Activated naive CD4-positive, alpha-beta T cell treated with anti-CD3 and anti-CD28 coated beads, Interleukin-2, amount 50 U/mL, for 24 hours (primary cell): ENCODE data around the gene DNAAF3.
"Not testable (repeated sequence)": the region's sequence is repeated elsewhere in the genome, so short reads cannot be mapped to it uniquely, and the experiment has no call there.

Source experiments
- H3K27ac Mint-ChIP-seq: one replicate; pipeline ENCODE4 v1.8.0; 2021; ENCODE audit warnings: mild to moderate bottlenecking, mixed read lengths
- H3K27me3 Mint-ChIP-seq: one replicate; pipeline ENCODE4 v1.8.0; 2021; ENCODE audit warnings: mixed read lengths
- H3K36me3 Mint-ChIP-seq: one replicate; pipeline ENCODE4 v1.8.0; 2021; ENCODE audit warnings: mixed read lengths
- H3K4me1 Mint-ChIP-seq: one replicate; pipeline ENCODE4 v1.8.0; 2021; ENCODE audit warnings: mixed read lengths
- H3K4me3 Mint-ChIP-seq: one replicate; pipeline ENCODE4 v1.8.0; 2021; ENCODE audit warnings: mild to moderate bottlenecking, mixed read lengths
- H3K9me3 Mint-ChIP-seq: one replicate; pipeline ENCODE4 v1.8.0; 2021; ENCODE audit warnings: mixed read lengths

Gene DNAAF3

DNA sequence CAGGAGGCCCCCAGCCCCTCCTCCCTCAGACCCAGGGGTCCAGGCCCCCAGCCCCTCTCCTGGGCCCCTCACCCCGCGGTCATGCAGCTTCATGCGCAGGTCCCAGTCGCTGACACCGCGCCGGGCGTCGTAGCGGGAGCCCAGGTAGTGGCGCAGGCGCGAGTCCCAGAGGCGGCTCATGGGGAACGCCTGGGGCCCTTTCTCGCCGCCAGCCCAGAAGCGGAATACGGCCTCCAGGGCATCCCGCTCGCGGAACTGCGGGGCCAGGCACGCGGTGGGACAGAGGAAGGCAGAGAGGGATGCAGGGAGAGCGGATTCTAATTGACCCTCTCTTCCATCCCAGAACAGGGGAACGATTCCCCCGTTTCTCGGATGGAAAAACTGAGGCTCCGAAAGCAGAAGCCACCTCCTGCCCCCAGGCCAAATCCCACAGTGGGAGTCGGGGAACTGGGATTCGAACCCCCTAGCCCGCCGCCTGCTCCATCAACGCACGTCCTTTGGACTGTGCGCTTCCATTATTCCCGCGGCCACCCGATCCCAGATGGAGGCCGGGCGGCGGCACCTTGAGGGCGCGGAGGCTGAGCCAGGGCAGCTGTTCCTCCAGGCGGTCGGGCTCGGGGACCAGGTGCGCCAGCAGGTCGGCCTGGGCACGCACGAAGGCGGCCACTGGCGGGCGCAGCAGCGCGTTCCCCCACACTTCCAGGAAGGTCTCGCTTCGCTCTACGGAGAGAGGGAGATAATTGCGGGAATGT is 4.7 kb downstream of the DNAAF3 start:
- H3K27me3 Mint-ChIP-seq, result peaks cover 35% of the 10 kb centered on the region
- H3K36me3 Mint-ChIP-seq, result peaks cover 2% of the 10 kb centered on the region
- no peak overlapping the region for H3K4me3 Mint-ChIP-seq

DNA sequence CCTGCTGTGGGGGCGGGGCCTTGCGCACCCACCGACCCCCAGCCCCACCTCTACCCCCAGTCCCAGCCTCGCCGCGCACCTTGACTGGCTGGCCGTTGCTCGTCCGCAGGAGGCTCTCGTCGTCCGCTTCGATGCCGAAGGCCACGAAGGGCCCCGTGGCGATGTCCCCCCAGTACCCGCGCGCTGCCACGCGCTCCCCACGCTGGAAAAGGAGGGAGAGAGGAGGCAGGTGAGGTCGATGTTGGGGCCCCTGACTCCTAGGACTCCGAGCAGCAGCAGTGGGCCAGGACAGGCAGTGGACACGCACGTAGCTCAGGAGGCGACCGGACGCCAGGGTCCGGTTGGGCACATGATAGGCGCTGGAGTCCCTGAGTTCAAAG is 5.4 kb downstream of the DNAAF3 start:
- H3K27me3 Mint-ChIP-seq, result peaks cover 32% of the 10 kb centered on the region
- H3K4me3 Mint-ChIP-seq, result no peak overlapping the region

More for the DNA sequence above, 4.7 kb downstream of the DNAAF3 start:
- Mint-ChIP-seq H3K9me3 (no peaks in the 10 kb centered on the region), H3K27ac (no peak overlapping the region), H3K4me1 (peaks cover 9% of the 10 kb centered on the region)

DNA sequence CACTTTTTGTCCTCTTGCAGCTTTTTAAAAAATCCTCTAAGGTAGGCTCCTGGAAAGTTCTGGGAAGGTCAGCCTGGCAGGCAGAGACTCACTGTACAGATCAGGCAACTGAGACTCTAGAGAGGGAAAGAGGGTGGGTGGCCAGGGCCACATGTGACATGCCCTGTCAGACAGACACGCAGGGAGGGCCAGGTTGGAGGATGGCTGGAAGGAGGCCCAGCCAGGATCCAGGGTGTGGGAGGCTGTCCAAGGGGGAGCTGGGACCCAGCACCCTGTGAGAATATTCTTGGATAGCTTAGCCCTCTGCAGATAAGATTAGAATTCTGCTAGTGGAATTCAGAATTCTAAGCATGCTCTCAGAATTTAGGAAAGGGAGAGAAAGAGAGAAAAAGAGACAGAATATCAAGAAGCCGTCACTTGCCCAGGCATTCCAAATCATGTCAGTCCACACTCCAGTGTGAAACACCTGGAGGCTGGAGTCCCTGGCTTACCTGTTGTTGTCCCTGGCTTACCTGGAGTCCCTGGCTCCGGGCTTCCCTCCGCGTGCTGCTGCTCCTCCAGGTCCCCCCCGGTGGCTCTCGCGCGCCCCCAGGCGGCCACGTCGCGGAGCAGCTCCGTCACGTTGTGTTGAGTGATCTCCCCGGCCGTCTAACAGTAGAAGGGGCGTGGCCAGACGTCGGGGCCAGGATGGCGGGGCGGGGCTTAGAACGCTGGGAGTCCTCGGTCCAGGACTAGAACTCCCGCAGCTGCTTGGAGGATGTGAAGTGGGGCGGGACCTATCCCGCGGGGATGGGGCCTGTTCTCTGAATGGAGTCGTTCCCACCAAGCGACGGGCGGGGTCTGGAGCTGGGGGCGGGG is 6.1 kb downstream of the DNAAF3 start:
- H3K36me3 Mint-ChIP-seq, result peaks cover 1% of the 10 kb centered on the region
- H3K9me3 Mint-ChIP-seq, result no peaks in the 10 kb centered on the region
- peaks cover 8% of the 10 kb centered on the region for H3K4me1 Mint-ChIP-seq
- peaks cover 28% of the 10 kb centered on the region for H3K27me3 Mint-ChIP-seq
- no peak overlapping the region for H3K27ac Mint-ChIP-seq
- peak overlapping the region; percentile 51 for H3K4me3 Mint-ChIP-seq

More for the DNA sequence above, 5.4 kb downstream of the DNAAF3 start:
- Mint-ChIP-seq H3K9me3 (no peaks in the 10 kb centered on the region), H3K36me3 (peaks cover 1% of the 10 kb centered on the region), H3K27ac (no peak overlapping the region), H3K4me1 (peaks cover 8% of the 10 kb centered on the region)

DNA sequence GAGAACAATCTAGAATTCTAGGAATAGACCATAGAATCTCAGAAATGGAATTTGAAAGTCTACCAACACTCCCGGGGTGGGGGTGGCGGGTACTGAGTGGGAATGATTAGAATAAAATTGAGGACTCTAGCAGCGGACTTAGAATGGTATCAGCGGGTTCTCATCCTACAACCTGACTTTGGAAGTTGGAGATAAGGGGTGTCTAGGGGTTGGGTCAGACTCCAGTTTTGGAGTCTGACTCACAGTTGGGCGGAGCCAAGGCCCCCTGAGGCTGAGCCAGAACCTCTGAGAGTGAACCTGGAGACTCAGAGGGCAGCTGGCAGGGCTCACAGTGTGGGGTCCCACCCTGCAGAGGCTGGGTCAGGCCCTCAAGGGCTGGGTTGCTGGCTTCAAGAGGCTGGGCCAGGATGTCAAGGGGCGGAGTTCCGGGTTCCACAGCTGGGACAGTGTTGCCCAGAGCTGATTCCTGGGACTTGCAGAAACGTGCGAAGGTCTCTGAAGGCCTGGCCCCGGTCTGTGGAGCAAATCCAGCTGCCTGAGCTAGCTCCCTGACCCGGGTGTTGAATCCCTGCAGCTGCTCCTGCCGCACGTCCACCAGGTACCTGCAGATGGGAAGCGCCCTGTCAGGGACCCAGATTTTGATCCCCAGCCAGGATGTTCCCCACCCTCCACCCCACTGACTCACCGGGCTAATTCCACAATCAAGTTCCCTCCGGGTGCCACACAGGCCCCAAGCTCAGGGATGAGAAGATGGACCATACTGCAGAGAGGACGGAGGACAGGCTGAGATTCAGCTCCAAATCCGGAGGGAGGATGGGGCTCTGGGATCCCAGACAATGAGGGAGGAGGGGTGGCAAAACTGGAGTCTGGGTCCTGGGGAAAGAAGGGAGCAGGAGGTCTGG is 7.3 kb downstream of the DNAAF3 start:
- no peak overlapping the region for H3K27ac Mint-ChIP-seq
- peaks cover 14% of the 10 kb centered on the region for H3K4me1 Mint-ChIP-seq
- no peak overlapping the region for H3K4me3 Mint-ChIP-seq
- H3K9me3 Mint-ChIP-seq, result no peaks in the 10 kb centered on the region
- peaks cover 25% of the 10 kb centered on the region for H3K27me3 Mint-ChIP-seq
- H3K36me3 Mint-ChIP-seq, result peaks cover 1% of the 10 kb centered on the region

DNA sequence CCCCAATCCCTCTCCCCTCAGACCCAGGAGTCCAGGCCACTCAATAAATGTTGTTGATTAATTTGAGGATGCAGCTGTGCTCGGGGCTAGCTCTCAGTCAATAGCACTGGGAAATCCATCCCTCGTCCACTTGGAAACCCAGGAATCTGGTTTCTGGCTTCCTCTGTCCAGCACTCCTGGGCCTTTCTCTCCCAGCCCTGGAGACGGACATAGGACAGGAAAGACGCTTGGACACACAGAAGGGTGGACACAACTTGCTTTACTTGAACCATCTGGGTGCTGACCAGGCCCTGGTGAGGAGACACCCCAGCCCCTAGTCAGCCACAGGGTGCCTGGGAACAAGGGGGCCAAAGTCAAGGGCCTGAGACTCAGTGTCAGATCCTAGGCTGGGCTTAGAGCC is 8.0 kb downstream of the DNAAF3 start:
- peaks cover 19% of the 10 kb centered on the region for H3K27me3 Mint-ChIP-seq
- H3K36me3 Mint-ChIP-seq, result peaks cover 4% of the 10 kb centered on the region
- H3K27ac Mint-ChIP-seq, result no peak overlapping the region
- no peak overlapping the region for H3K4me3 Mint-ChIP-seq
- H3K4me1 Mint-ChIP-seq, result peaks cover 20% of the 10 kb centered on the region
- H3K9me3 Mint-ChIP-seq, result no peaks in the 10 kb centered on the region

DNA sequence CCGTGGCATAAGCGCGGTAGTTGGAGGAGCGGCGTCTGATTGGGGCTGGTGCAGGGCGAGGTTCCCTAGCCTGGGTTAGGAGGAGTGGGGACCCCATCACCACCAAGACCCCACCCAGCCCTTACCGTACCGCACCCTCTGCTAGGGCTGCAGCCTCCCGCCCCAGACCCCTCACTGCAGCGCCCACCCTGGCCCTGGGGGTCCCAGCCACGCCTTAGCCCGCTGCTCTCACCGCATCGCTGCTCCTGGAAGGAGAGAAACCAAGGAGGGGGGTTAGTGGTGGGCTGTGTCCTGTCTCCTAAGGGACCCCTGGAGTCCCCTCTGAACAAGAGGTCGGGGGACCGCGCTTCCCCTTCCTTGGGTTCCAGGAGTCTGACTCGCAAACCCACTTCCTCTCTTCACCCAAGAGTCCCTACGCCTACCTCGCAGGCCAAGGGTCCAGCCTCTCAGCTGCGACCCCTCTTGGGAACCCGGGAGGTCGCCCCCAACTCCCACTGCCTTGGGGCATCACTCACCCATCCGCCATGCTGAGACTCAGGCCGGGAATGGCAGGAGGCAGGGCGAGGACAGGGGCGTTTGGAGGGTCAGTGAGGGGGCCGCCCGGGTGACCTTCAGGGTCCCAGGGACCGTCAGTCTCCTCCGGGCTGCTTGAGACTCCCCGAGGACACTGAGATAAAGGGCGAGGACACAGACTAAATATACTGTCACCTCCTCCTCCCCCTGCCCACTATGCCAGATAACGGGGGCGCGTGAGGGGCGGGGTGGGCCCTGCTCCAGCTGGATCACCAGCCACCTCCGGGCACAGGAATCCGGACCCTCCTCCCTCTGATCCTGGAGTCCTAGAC is 9.1 kb downstream of the DNAAF3 start, which contains the start of gene TNNI3:
Gene TNNI3 (minus strand): TSS at position 669 of the 845 bp plus-strand sequence. CDS start 143 bp downstream, at position 526.
- Mint-ChIP-seq H3K36me3 (peaks cover 4% of the 10 kb centered on the region), H3K27ac (no peak within 1 kb of the TSS), H3K9me3 (no peaks in the 10 kb centered on the region), H3K27me3 (peaks cover 16% of the 10 kb centered on the region), H3K4me3 (peak within 1 kb of the TSS; percentile 15), H3K4me1 (peaks cover 26% of the 10 kb centered on the region)

DNA sequence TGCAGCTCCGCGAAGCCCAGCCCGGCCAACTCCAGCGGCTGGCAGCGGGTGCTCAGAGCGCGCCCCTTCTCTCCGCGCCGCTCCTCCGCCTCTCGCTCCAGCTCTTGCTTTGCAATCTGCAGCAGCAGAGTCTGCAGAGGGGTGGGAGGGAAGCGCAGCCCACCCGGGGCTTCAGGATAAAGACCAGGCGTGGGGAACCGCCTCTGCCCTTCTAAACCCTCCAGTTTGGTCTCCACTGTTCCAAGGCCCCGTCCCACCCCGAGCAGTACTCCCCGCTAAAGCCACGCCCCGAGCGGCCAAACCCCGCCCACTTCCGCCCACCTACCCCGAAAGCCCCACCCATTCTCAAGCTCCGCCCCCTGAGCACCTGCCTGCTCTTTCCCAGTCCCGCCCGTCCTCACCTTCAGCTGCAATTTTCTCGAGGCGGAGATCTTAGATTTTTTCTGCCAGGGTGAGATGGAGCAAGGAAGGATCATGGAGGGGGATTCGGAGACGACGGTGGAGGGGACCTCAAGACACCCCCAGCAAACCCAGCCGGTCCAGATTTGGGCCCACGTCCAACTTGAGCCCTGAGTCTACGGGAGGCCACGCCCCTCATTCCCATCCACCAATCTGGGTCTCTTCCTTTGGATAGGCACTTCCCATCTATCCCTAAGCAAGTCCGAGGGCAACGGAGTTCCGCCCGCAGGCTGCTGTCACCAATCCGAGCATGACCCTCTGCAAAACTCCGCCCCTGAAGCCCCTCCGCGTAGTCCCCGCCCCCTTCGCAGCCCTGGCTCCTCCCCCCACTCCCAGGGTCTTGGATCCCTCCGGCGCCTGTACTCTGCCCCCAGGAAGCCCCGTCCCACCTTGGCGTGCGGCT is 10.0 kb downstream of the DNAAF3 start:
- Mint-ChIP-seq H3K4me3 (peak overlapping the region; percentile 15), H3K27ac (no peak overlapping the region)

DNA sequence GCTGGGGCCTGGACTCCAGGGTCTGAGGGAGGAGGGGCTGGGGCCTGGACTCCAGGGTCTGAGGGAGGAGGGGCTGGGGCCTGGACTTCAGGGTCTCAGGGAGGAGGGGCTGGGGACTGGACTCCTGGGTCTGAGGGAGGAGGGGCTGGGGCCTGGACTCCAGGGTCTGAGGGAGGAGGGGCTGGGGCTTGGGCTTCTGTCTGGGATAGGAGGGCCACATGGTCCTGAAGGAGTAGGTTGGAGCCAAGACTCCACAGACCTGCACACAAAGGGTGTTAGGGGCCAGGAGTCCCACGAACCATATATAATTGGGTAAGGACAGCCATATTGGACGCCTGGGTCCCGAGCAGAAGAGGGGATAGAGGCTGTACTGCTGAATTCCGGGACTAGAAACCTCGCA is 10.6 kb downstream of the DNAAF3 start:
- not testable (repeated sequence) for H3K4me3 Mint-ChIP-seq, H3K27ac Mint-ChIP-seq, H3K9me3 Mint-ChIP-seq, H3K36me3 Mint-ChIP-seq
- peaks cover 37% of the 10 kb centered on the region for H3K4me1 Mint-ChIP-seq
- peaks cover 15% of the 10 kb centered on the region for H3K27me3 Mint-ChIP-seq

More for the DNA sequence above, 10.0 kb downstream of the DNAAF3 start:
- Mint-ChIP-seq H3K36me3 (peaks cover 8% of the 10 kb centered on the region), H3K27me3 (peaks cover 15% of the 10 kb centered on the region), H3K9me3 (no peaks in the 10 kb centered on the region), H3K4me1 (peaks cover 35% of the 10 kb centered on the region)

DNA sequence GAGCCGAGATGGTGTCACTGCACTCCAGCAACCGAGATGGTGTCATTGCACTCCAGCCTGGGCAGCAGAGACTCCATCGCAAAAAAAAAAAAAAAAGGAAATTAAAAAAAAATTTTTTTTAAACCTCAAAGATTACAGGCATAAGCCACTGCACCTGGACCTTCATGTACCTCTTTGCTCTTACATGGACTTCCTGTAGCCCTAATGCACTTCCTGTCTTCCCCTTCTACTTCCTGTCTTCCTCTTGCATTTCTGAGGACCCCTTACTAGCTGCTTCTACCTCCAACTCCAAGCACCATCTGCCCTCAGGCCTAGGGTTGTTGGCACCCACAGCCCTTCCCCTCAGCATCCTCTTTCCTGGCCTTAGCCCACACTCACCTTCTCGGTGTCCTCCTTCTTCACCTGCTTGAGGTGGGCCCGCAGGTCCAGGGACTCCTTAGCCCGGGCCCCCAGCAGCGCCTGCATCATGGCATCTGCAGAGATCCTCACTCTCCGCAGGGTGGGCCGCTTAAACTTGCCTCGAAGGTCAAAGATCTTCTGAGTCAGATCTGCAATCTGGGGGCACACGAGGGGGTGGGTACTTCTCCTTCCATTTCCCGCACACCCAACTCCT is 12.7 kb downstream of the DNAAF3 start:
- H3K9me3 Mint-ChIP-seq, result no peaks in the 10 kb centered on the region
- H3K4me1 Mint-ChIP-seq, result peaks cover 33% of the 10 kb centered on the region
- no peak overlapping the region for H3K27ac Mint-ChIP-seq
- peaks cover 7% of the 10 kb centered on the region for H3K36me3 Mint-ChIP-seq
- H3K4me3 Mint-ChIP-seq, result no peak overlapping the region
- H3K27me3 Mint-ChIP-seq, result peaks cover 20% of the 10 kb centered on the region

DNA sequence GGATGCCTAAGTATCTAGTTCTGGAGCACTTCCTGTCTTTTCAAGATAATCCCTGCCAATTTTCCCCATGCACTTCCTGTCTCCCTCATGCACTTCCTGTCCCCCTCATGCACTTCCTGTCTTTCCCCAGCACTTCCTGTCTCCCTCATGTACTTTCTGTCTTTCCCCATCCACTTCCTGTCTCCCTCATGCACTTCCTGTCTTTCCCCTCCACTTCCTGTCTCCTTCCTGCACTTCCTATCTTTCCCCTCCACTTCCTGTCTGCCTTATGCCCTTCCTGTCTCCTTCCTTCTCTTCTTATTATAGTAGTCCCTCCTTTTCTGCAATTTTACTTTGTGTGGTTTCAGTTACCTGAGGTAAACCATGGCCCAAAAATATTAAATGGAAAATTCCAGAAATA is 14.4 kb downstream of the DNAAF3 start:
- Mint-ChIP-seq H3K36me3 (peaks cover 7% of the 10 kb centered on the region), H3K9me3 (no peaks in the 10 kb centered on the region), H3K4me1 (peaks cover 33% of the 10 kb centered on the region), H3K4me3 (no peak overlapping the region), H3K27ac (peak overlapping the region; percentile 60), H3K27me3 (peaks cover 24% of the 10 kb centered on the region)

DNA sequence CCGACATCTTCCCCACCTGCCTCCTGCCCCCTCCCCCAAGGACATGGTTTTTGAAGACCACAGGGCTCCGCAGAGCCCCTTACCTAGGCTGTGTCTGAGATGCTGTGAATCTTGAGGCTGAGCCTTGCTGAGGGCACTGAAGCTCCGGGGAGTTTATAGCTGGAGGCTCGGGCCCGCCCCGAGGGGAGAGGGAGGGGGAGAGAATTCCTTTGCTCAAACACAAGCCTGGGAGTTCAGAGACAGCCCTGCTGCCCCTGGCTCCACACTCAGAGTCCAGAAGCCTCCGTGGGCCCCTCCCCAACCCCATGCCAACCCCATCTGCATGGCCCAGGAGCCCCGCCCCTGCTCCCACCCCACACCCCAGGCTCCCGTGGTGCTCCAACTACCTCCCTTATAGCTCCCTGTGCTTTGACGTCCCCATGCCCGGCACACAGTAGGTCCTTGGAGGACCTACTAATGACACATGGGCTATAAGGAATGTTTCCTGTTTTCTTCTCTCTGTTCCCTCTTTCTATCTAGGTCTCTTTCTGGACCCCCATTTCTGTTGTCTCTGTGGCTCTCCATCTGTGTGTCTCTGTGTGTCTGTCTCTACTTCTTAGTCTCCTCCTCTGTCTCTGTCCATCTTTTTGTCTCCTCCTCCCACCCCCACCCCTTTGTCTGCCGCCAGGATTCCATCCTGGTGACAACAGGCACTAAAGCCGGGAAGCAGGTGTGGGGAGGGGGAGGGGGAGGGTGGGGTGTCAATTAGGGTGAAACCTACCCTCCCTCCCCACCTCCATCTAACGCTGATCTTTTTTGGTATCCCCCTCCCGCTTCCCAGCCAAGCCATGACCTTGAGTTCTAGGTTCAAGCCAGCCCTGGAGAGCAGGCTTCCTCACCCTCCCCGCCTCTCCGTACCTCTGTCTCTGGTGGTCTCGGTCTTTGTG is 17.1 kb downstream of the DNAAF3 start, which contains the start of gene TNNT1:
Gene TNNT1 (minus strand): TSS at position 129 of the 926 bp plus-strand sequence. CDS start 2,049 bp downstream, outside the sequence.
- peaks cover 29% of the 10 kb centered on the region for H3K4me1 Mint-ChIP-seq
- H3K4me3 Mint-ChIP-seq, result no peak within 1 kb of the TSS
- no peaks in the 10 kb centered on the region for H3K9me3 Mint-ChIP-seq
- H3K36me3 Mint-ChIP-seq, result peaks cover 7% of the 10 kb centered on the region
- peaks cover 31% of the 10 kb centered on the region for H3K27me3 Mint-ChIP-seq
- peak within 1 kb of the TSS; percentile 42 for H3K27ac Mint-ChIP-seq

DNA sequence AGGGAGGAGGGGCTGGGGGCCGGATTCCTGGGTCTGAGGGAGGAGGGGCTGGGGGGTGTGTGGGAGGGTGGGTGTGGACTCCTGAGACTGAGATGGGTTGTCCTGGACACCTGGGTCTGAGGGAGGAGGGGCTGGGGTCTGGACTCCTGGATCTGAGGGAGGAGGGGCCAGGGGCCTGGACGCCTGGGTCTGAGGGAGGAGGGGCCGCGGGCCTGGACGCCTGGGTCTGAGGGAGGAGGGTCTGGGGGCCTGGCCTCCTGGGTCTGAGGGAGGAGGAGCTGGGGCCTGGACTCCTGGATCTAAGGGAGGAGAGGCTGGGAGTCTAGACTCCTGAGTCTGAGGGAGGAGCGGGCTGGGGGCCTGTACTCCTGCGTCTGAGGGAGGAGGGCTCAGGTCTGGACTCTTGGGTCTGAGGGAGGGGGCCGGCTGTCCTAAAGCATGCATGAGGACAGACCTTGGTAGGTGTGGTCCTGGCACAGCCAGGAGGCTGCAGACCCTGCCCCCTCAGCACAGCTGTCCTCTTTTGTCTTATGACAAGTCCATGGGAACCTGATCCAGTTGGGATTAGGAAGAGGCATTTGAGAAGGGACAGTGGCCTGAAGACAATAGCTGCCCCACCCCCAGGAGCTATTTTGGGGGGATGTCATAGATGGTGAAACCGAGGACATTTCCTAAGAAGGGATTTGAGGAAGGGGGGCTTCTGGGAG is 18.7 kb downstream of the DNAAF3 start:
- no peak overlapping the region for H3K4me3 Mint-ChIP-seq
- no peak overlapping the region for H3K27ac Mint-ChIP-seq
- peaks cover 40% of the 10 kb centered on the region for H3K27me3 Mint-ChIP-seq
- H3K9me3 Mint-ChIP-seq, result no peaks in the 10 kb centered on the region
- peaks cover 16% of the 10 kb centered on the region for H3K4me1 Mint-ChIP-seq
- H3K36me3 Mint-ChIP-seq, result peaks cover 4% of the 10 kb centered on the region
